HG03378 (cell line): ENCODE results near the gene ZNF335.
A peak's percentile ranks its signal among the peaks of the same experiment; 100 is the strongest.
"Not testable (repeated sequence)": the region's sequence is repeated elsewhere in the genome, so short reads cannot be mapped to it uniquely, and the experiment has no call there.

ENCODE experiments used
- ATAC-seq: cut with Tn5 transposase; IDR thresholded peaks from one replicate; pipeline ENCODE4 v1.9.1; 2021; ENCODE audit warnings: mild to moderate bottlenecking, moderate library complexity; ENCODE audit not compliant: unreplicated experiment

The ZNF335 gene

DNA sequence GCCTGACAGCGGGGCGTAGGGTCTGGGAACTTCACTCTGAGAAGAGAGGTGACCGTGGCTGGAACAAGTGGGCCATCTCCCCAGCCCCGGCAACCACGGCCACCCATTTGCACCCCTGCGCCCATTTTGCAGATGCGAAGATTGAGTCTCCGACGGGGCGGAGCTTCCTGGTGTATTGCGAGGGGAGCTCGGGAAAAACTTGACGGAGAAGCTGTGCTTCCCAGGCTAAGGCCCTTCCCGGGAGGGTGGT lies 653 bp downstream of the ZNF335 start:
- ATAC-seq: peak; percentile 17

DNA sequence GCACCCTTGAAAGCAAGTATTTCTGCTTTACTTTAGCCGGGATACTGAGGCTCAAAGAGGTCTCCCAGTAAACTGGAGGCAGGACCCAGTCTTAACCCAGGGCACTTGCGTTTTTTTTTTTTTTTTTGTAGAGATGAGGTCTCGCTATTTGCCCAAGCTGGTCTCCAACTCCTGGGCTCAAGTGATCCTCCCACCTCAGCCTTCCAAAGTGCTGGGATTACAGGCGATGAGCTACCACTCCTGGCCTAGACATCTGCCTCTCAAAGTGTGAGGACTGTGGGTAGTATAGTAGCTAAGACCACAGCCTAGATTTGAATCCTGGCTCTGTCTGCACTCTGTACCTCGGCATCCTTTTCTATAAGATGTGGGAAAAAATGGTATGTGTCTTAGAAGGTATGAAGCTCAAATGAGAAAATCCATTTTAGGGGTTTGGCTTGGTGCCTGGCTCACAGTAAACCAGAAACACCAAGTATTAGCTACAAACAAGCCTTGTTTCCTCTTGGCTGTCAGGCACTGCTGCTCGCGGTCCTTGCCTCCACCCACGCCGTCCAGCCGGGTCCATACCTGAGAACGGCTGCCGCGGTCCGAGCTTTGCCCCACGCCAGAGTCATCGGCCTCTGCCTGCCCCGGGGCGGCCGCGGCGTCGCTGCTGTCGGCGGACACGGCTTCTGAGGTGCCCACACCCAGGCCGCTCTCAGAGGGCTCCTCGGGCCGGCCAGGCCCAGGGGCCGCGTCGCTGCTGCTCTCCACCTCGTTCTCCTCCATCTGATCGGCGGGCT lies 1.2 kb downstream of the ZNF335 start:
- ATAC-seq: no peak

DNA sequence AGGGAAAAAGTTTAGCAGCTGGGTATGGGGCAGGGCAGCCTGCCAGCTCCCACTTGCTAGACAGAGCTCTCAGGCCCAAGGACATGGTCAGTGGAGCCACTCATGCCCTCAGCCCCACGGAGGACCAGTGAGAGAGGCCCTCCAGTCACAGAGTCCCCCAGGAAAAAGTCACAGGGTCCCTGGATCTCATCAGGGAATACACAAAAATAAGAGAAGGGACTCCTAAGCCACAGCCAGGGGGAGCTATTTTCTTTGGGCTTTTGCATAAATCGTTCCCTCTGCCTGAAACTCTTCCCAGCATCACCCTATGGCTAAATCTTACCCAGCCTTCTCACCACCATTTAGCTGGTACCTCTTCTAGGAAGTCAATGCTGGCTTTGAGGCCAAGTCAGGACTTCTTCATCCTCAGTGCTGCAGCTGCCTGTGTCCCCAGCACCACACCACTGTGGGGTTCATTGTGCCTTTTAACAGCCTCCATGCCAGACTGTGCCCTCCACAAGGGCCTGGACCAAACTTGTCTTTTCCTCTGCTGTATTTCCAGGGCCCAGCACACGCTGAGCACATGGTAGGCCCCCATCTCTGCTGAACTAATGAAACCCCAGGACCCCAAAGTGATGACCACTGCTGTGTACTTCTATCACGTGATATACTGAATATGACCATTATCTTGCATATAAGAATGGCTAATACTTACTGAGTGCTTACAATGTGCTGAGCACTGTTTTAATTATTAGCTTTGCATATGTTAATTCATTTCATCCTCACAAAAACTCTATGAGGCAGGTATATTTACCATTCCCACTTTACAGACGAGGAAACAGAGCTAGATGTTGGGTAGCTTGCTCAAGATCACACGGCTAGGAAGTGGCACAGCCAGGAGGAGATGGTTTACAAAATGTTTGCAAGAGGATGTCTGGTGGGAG lies 2.0 kb downstream of the ZNF335 start:
- no peak for ATAC-seq

DNA sequence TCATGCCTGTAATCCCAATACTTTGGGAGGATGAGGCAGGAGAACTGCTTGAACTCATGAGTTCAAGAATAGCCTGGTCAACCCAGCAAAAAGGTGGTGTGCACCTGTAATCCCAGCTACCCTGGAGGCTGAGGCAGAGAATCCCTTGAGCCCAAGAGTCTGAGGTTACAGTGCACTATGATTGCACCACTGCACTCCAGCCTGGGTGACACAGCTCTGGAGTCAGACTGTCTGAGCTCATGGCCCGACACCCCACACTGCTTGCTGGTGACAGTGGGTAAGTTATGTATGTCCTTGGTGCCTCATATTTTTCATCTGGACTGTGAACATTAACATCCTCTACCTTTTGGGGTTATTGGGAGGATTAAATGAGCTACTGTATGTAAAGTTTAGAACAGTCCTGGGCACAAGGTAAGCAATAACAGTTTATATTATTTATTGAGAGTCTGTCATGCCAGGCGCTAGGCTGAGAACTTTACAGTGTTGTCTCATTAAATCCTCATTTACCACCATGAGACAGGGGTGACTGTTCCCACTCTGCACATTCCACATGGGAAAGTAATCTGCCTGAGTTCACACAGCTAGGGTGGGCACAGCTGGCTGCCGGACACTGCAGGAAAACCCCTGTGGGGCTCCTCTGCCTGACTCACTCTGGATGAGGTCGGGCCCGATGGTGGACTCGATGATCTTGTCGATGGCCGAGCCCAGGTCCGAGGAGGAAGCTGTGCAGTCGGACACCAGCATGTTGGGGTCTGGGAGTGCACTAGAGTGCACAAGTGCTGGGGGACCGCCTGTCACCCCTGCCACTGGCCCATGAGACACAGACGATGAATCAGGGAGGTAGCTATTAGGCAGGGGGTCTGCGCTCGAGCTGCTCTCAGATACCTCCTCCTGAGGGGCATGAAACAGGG lies 2.9 kb downstream of the ZNF335 start:
- no peak for ATAC-seq

DNA sequence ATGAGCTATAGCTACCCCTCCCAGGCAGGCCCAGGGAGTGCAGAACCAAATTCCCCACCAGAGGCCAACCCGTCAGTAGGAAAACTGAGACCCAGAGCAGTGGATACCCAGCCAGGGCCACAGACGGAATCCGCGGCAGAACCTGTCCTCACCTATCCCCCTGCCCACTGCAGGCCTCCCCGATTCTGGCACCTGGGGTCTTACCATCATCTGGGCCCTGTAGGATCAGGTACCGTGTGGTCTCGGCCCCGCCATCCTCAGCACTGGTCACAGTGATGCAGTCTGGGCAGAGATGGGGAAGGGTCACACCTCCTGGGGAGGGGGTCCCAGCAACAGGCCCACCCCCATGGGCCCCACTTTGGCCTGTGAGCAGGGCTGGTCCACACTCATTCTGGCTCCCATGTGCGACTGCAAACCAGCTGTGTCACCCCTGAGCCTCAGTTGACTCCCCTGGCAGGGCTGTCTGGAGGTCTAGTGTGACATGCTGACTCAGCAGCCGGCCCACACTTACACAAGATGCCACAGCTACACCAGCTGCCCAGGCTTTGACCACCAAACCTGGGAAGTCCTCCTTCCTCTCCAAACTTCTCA lies 3.8 kb downstream of the ZNF335 start:
- ATAC-seq: no peak

DNA sequence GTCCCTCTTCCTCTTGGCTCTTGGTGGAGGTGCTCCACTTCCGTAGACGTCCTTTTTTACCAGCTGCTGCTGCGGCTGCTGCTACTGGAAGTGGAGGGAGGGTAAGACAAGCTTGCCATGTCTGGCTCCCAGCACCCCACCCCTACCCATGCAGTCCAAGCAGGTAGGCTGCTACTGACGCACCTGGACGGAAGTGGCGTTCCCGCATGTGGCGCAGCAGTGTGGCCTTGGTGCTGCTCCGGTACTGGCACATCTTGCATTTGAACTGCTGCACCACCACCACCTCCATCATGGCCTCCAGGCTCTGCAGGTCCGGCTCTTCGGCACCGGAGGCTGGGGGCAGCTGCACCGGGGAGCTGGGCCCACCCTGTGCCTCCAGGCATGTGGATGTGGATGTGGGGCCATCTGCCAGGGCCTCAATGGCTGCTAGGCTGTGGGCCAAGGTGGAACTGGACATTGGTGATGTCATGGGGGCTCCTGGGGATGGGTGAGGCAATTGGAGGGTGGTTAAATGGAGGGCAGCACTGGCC lies 4.4 kb downstream of the ZNF335 start:
- no peak for ATAC-seq

DNA sequence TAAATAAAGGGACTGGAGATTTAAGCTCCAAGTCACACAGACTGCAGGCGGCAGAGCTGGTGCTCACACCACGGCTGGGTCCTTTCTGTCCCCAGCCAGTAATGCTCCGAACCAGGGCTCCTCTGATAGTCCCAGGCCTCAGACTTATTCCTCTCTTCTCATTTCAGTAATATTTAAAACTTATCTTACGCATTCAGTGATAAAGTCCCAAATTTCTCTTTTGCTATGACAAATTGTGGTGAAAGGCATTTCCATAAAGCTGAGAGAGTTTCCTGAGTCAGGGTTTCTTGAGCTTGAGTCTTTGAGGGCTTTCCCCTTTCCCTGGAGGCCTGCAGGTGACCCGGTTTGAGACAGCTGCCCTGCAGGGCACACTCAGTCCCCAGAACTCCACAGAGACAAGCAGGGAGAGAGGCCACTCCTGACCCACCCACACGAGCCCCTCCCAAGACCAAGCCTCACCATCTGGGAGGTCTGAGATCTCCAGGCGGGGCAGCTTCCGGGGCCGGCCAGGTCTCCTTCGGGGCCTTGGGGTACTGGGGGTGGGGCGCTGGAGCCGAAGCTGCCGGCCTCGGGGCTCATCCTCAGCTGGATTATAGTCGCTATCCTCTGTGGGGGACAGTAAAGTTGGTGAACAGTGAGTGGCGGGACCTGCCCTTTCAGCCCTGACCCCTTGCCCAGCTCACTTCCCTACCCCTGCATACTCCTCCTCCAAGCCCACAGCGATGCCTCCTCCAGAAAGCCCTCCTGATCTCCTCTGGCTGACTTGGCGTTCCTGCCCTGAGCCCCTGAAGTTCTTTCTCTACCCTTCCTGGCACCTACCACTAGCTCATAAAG lies 6.6 kb downstream of the ZNF335 start:
- ATAC-seq: no peak

DNA sequence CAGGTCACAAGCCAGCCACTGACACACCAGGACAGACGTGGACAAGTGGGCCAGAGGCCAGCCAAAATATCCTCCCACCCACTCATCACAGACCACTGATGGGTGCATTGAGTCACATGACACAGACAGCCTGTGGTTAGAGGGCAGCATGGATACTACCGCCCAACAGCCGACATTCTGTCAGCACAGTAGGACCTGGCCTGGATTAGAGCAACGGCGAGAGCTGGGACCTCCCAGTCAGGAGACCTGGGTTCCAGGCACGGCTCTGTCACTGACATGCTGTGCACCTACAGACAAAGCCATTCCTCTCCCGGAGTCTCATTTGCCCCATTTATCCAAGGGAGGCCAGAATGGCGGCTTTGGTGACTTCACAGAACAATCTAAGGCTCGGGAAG lies 8.0 kb downstream of the ZNF335 start:
- ATAC-seq: no peak

DNA sequence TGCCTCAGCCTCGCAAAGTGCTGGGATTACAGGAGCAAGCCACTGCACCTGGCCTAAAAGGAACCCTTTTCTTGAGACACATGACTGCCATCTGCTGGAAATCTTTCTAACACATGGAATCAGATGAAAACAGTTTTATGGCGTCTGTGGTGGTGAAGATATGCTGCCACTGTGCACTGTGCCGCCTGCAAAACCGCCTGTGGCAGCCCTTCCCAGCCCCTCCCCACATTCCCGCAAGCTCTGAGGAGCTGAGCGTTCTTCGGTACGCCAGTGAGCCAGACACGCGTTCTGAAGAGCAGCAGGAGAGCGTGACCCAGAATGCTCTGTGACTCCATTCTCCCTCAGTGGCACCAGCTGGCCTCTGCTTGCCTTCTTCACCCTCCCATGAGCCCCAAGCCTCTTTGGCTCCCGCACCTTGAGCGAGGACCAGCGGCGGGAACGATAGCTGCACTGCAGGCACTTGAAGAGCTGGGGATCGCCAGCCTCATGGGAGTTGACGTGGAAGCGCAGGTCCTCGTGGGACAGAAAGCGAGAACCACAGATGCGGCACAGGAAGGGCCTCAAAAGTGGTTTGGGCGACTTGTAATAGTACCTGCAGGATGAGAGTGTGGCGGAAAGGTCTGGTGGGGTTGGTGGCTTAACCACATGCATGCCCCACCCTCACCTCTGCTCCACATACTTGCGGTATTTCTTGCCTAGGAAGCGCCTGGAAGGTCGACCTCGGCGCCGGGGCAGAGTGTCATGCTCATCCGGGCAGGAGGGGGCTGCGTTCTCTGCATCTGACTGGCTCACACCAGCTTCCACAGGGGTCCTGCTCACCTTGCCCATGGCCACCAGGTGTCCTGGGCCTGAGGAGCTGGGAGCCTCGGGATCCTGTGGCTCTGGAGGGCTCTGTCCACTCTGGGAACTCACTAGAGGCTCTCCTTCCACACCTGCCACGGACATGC lies 8.7 kb downstream of the ZNF335 start:
- ATAC-seq: no peak

DNA sequence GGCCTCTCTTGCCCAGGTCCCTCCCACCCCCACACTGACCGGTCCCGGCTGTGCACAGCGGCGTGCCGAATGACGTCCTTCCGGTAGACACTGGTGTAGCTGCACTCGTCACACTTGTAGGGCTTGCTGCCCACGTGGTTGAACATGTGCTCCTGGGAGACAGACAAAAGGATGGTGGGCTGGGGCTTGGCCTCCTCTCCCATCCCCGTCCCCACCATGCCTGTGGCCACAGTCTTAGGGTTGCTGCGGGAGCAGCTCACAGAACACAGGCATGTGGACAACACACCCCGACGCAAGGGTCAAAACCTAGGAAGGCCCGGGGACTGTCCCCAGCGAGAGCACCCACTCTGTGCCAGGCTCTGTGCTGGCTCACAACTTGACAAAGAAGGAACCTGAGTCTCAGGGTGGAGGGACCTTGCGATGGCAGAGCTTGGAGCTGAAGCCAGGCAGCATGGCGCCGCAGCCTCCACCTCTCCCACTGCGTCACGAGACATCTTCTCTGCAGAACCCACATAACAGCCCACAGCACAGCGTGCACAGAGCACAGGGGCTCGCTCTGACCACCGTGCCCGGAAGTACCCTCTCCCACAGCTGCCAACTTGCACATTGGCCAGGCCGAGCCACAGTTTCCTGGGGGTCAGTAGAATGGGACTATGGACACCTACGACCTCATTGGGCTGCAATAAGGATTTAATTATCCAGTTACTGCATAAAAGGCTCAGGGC lies 9.8 kb downstream of the ZNF335 start:
- ATAC-seq: no peak

DNA sequence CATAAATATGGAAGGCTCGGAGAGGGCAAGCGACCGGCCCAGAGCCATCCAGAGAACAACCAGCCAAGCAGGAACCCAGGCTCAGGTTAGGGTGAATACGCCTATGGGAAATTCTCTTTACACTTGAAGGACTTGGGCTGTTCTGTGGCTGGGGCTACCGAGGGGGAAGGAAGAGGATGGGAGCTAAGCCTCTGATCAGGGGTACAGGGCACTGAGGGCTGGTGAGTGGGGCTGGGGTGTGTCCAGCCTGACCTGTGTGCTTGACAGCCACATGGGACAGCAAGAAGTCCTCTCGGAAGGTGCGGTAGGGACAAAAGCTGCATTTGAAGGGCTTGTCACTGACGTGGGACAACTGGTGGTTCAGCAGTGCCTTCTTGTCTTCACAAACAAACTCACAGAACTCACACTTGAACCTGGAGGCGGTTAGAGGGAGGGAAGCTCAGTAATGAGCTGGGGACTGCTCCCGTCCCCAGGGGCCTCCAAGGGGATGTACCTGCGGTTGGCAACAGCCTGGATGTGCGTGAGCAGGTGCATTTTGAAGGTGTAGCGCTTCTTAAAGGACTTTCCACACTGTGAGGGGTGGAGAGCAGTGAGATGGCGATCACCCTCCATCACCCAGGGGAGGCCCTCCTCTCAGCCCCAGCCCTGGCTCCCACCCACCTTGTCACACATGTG lies 11.9 kb downstream of the ZNF335 start:
- no peak for ATAC-seq

DNA sequence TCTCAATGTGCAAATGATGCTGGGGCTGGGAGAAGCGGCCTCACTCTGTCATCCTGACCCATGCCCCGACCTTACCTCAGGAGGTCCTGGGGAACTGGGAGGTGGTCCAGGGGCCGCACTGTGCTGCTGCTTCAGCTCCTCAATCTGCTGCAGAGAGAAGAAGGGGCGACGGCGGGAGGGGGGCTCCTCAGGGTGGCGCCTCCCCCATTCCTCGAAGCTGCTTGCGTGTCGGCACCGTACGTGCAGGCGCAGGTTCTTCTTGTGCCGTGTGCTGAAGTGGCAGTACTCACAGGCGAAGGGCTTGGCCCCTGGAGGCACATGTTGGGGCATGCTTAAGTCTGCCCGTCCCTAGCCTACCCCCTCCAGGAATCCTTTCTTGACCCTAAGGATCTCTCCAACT lies 12.9 kb downstream of the ZNF335 start:
- no peak for ATAC-seq

DNA sequence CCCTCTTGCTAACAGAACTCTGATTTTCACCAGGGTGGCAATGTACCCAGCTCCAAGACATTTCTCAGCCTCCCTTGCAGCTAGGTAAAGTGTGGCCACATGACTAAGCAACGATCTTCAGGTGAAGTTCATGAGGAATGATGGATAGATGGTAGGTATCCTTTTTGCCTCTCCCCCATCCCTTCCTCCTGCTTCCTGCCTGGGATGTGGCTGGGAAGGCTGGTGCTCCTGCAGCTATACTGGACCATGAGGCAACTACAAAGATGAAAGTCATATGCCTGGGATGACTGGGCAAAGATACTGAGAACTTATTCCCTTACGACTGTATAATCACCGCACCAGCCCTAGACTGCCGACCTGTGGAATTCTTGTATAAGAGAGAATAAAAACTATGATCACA lies 13.4 kb downstream of the ZNF335 start:
- no peak for ATAC-seq

DNA sequence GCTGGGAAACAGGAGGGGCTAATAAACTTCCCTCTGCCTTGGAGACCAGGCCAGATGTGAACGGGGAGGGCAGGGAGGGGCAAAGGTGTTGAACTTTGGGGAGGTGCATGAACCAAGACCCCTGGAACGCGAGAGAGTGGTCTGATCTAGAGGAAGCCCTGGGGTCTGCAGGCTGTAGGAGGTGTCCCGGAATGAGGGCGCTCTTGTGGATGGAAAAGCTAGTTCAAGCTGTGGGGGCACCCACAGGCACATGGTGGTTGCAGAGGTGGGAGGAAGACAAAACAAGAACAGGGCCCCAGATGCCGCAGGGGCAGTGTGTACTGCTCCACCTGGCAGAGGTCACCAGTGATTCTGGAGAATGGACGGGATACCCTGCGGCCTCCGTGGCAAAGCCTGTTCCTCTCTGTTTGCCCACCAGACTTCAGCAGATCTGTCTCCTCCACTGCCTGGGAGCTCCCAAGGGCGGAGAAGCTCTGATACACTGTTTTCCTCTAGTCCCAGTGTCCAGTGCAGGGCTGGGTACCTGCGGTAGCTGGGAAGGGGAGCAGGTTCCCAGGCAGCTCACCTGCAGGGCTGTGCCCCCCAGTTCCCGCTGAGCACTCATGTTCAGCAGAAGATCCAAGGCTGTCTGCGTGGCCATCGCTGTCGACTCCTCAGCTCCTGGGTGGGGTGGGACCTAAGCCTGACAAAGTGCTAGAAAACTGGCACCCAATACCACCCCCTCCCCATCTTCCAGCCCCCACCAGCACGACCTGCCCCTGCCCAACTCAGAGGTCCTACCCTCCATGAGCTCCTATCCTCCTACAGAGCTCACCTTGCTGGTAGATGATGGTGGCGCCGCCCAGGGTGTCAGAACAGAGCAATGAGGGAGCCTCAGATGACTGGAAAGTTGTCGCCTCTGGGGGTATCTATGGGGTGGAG lies 14.7 kb downstream of the ZNF335 start:
- no peak for ATAC-seq

DNA sequence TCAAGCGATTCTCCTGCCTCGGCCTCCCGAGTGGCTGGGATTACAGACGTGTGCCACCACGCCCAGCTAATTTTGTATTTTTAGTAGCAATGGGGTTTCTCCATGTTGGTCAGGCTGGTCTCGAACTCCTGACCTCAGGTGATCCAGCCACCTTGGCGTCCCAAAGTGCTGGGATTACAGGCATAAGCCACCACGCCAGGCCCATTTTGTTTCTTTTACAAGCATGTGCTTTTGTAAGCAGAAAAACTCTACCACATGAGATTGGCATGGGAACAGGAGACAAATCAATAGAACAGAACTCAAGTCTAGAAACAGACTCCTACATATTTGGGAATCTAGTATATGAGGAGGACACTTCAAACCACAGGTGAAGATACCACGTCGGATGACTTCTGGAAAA lies 15.7 kb downstream of the ZNF335 start:
- not testable (repeated sequence) for ATAC-seq

DNA sequence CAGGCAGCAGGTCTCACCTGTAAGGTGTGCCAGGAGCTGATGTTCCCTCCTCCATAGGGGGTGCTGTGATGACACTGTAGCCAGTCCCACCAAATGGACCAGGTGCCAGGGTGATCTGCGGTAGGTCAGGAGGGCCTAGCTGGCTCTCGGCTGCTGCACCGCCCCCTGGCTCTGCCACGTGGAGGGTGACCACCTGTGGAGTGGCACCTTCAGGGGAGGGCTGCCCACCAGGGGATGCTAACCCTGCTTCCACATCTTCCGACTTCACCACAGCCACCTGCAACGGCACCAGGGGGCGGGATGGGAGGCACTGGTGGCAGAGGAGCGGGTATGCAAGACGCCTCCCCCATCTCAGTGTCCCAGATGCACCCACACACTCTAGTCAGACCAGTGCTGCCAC lies 18.3 kb downstream of the ZNF335 start:
- ATAC-seq: no peak

DNA sequence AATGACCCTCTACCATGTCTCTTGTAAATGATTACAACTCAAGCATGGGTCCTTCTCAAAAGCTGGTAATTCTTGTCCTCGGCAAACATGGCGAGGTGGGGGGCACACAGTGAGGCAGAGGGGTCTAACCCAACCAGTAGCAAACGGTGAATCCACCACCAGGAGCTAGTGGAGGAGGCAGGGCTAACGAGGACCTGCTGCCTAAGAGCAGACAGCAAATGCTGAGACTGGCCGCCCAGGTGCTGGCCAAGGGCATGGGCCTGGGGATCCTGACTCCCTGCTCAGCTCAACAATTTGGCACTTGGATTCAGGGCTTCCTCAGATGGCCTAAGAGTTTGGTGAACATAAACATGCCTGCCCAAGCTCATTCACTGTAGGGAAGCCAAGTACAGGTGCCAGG lies 19.1 kb downstream of the ZNF335 start:
- ATAC-seq: no peak
